Nephron progenitor cell (in vitro differentiated cells): ENCODE results near the gene CCDC137.

Experiments
- DNase-seq: peaks from one replicate; pipeline ENCODE4 v3.0.0; 2021
- H3K27ac Mint-ChIP-seq: 2 replicates; pipeline ENCODE4 v1.8.0; 2021; ENCODE audit warnings: mild to moderate bottlenecking, moderate library complexity, mixed read lengths
- H3K27me3 Mint-ChIP-seq: 2 replicates; pipeline ENCODE4 v1.8.0; 2021; ENCODE audit warnings: mild to moderate bottlenecking, low read depth, mixed read lengths; ENCODE audit not compliant: poor library complexity
- H3K36me3 Mint-ChIP-seq: 2 replicates; pipeline ENCODE4 v1.8.0; 2021; ENCODE audit warnings: low read depth, mixed read lengths
- H3K4me1 Mint-ChIP-seq: 2 replicates; pipeline ENCODE4 v1.8.0; 2021; ENCODE audit warnings: mixed read lengths
- H3K4me3 Mint-ChIP-seq: 2 replicates; pipeline ENCODE4 v1.8.0; 2021; ENCODE audit warnings: mild to moderate bottlenecking, moderate library complexity, mixed read lengths
- H3K9me3 Mint-ChIP-seq: 2 replicates; pipeline ENCODE4 v1.8.0; 2021; ENCODE audit warnings: mild to moderate bottlenecking, moderate library complexity, mixed read lengths
- TF ChIP-seq, protein P1 (sequence below): fragments of 200-600 bp; sonication (generic); IDR thresholded peaks from 2 replicates; pipeline ENCODE4 v1.5.0; 2021; ENCODE audit warnings: antibody characterized with exemption

CCDC137 gene

DNA sequence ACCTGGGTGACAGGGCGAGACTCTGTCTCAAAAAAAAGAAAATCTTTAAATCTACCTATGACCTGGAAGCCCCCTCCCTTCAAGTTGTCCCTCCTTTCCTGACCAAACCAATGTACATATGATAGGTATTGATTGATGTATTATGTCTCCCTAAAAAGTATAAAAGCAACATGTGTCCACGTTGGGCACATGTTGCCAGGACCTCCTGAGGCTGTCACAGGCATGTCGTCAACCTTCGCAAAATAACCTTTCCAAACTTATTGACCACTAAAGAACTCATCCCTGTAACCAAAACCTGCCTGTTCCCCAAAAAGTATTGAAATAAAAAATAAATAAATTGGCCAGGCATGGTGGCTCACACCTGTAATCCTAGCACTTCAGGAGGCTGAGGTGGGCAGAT lies 4.5 kb upstream of the CCDC137 start:
- TF ChIP-seq, protein P1, sequence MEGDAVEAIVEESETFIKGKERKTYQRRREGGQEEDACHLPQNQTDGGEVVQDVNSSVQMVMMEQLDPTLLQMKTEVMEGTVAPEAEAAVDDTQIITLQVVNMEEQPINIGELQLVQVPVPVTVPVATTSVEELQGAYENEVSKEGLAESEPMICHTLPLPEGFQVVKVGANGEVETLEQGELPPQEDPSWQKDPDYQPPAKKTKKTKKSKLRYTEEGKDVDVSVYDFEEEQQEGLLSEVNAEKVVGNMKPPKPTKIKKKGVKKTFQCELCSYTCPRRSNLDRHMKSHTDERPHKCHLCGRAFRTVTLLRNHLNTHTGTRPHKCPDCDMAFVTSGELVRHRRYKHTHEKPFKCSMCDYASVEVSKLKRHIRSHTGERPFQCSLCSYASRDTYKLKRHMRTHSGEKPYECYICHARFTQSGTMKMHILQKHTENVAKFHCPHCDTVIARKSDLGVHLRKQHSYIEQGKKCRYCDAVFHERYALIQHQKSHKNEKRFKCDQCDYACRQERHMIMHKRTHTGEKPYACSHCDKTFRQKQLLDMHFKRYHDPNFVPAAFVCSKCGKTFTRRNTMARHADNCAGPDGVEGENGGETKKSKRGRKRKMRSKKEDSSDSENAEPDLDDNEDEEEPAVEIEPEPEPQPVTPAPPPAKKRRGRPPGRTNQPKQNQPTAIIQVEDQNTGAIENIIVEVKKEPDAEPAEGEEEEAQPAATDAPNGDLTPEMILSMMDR: no peak
- Mint-ChIP-seq H3K4me1 (peaks cover 26% of the 10 kb centered on the region), H3K27me3 (peaks cover 3% of the 10 kb centered on the region), H3K9me3 (no peaks in the 10 kb centered on the region), H3K36me3 (peaks cover 9% of the 10 kb centered on the region), H3K4me3 (no peak overlapping the region), H3K27ac (no peak overlapping the region)
- no peak for DNase-seq

DNA sequence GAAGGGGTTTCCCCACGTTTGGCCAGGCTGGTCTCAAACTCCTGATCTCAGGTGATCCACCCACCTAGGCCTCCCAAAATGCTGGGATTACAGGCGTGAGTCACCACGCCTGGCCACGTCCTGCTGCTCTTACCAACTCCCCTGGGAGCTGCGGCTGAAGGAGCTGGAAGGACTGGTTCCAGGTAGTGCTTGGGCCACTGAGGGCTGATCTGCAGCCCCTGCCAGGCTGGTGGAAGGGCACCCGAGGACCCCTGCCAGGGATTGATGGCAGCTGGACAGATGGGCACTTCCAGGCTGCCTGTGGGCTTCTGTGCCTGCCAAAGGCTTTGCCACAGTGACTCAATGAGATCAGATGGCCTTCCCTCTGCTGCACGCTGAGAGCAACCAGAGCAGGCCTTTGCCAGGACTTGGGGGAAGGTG lies 2.5 kb upstream of the CCDC137 start:
- Mint-ChIP-seq H3K4me3 (peak overlapping the region; percentile 44), H3K27ac (no peak overlapping the region), H3K27me3 (peaks cover 3% of the 10 kb centered on the region), H3K4me1 (peaks cover 36% of the 10 kb centered on the region), H3K36me3 (peaks cover 21% of the 10 kb centered on the region), H3K9me3 (no peaks in the 10 kb centered on the region)
- TF ChIP-seq, protein P1: no peak
- DNase-seq: no peak

DNA sequence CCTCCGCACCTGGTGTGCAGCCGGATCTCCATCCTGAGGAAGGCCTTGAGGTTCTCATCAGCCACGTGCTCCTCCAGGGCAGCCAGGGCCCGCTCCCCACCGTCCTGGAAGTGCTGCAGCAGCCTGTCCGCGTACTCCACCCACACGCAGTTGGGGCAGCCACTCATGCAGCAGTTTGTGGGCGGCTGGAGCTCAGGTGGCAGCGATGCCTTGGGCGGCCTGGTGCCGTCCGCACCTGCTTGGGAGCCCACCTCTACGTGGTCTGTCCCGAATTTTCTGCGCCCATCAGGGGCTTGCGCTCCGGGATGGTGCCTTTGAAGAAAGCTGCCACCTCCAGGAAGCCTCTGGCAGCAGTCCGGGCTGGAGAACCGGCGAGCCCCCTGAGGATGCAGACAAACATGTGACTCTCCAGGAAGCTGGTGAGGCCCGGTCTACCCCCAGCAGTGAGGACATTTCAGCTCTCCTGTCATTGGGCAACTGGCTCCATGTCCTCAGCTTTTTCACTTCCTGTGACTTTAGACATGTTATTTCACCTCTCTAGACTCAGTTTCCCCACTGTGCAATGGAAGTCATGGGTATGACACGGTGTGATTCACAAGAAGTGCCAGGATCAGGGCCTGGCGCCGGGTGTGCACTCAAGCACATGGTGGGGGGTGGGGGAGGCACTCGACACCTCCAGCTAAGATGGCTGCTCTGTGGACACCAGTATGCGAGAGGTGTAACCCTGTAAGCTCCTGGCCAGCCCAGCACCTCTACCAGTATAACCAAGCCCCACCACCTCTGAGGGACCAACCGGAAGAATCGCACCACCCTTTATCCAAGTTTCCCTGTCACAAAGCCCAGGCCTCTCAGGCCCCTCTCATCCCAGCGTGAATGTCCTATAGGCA lies 1.1 kb upstream of the CCDC137 start:
- Mint-ChIP-seq H3K4me3 (peak overlapping the region; percentile 95), H3K27ac (peak overlapping the region; percentile 78), H3K4me1 (peaks cover 36% of the 10 kb centered on the region), H3K27me3 (no peaks in the 10 kb centered on the region), H3K36me3 (peaks cover 33% of the 10 kb centered on the region), H3K9me3 (no peaks in the 10 kb centered on the region)
- TF ChIP-seq, protein P1: no peak
- DNase-seq: no peak

DNA sequence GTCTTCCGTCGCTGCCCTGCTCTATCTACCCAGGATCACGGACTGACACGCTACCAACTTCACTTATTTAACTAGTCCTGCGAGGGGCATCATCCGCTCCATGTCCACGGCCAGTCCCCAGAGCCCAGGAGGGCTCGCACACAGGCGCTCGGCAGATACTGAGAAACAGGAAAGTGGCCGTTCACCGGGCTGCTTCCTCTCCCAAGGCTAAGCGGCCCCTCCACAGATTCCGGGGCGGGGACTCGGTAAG lies 520 bp upstream of the CCDC137 start:
- no peaks in the 10 kb centered on the region for H3K9me3 Mint-ChIP-seq
- H3K4me1 Mint-ChIP-seq: peaks cover 36% of the 10 kb centered on the region
- no peaks in the 10 kb centered on the region for H3K27me3 Mint-ChIP-seq
- peaks cover 34% of the 10 kb centered on the region for H3K36me3 Mint-ChIP-seq
- H3K27ac Mint-ChIP-seq: peak overlapping the region; percentile 78
- peak overlapping the region; percentile 95 for H3K4me3 Mint-ChIP-seq
- no peak for DNase-seq
- TF ChIP-seq, protein P1: no peak

DNA sequence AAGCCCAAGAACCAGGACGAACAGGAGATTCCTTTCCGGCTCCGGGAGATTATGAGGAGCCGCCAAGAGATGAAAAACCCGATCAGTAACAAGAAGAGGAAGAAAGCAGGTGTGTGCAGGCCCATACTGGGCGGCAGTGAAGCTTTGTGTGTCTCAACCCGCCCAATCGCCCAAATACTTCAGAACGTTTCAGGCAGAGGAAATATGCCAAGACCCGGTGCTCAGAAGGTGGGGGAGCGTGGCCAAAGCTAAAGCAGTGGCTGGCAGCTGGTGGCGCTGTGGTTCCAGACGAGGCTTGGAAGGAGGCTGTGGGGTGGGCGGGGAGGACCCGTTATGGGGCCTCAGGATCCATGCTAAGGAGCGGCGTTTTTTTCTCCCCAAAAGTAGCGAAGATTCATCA lies 1.2 kb downstream of the CCDC137 start:
- DNase-seq: no peak
- Mint-ChIP-seq H3K4me3 (peak overlapping the region; percentile 95), H3K9me3 (no peaks in the 10 kb centered on the region), H3K4me1 (peaks cover 36% of the 10 kb centered on the region), H3K36me3 (peaks cover 52% of the 10 kb centered on the region), H3K27ac (peak overlapping the region; percentile 83), H3K27me3 (no peaks in the 10 kb centered on the region)
- TF ChIP-seq, protein P1: no peak

DNA sequence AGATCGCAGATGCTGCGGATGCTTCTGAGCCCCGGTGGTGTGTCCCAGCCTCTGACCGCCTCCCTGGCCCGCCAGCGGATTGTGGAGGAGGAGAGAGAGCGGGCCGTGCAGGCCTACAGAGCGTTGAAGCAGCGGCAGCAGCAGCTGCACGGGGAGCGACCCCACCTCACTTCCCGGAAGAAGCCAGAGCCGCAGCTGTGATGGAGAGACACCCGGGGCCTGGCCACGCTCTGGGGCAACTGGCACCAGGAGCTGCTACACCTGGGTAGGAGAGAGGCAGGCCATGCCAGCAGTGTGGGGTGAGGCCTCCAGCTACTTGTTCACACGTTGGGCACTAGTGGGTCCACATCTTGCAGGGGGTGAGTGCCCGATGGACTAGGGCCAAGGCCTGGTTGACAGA lies 6.0 kb downstream of the CCDC137 start:
- Mint-ChIP-seq H3K27ac (no peak overlapping the region), H3K4me3 (no peak overlapping the region), H3K36me3 (peaks cover 64% of the 10 kb centered on the region), H3K4me1 (peaks cover 16% of the 10 kb centered on the region), H3K27me3 (peaks cover 3% of the 10 kb centered on the region), H3K9me3 (peaks cover 5% of the 10 kb centered on the region)
- DNase-seq: no peak
- TF ChIP-seq, protein P1: no peak
